Stimulated activated CD4-positive, alpha-beta T cell treated with anti-CD3 and anti-CD28 coated beads, TNF-alpha, amount 100 ng/mL, for 4 hours (primary cell): ENCODE results near the gene C14orf119.
"Not testable (repeated sequence)": the region's sequence is repeated elsewhere in the genome, so short reads cannot be mapped to it uniquely, and the experiment has no call there.

Experiments used
- DNase-seq, 3 experiments: peaks; one replicate each; pipeline ENCODE4 v3.0.0-alpha.2; 2020; ENCODE audit warnings: low read depth in 3 of 3

The C14orf119 gene

DNA sequence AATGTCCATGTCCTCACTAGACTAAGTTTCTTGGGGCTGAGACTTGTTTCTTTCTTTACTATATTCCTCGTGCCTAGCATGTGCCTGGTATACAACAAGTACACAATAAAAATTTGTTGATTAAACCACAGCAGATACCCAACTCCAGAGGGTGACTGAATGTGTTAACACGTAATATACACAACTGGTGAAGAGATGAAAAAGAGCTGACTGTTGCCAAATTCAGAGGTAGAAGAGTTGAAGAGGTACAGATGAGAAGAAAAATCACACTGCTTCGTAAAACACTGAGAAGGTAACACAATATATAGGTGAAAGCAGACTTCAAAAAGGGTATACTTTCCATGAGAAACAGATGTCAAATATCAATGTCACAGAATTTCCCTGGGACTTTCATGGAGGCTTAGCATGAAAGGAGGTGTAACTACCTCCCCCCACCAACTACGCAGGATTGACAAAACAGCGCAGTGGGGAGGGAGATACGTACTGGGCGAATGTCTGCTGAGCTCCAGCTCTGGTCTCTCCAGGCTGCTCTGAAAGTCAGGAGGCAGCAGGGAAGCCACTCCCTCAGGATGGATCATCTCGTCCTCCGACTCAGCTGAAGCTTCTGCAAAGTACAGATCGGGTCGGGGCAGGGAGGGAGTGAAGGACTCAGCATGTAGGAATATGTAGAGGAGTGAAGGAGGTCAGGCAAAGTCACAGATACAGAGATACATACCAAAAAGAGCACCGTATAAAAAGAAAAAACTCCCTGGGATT lies 5.6 kb upstream of the C14orf119 start:
- no peak for DNase-seq

- DNase-seq: no peak
These were observed 5.1 kb upstream of the C14orf119 start for GRCh38 chr14:23090254-23090636.

GRCh38 chr14:23091294-23092225 lies 3.7 kb upstream of the C14orf119 start:
- no peak for DNase-seq

DNA sequence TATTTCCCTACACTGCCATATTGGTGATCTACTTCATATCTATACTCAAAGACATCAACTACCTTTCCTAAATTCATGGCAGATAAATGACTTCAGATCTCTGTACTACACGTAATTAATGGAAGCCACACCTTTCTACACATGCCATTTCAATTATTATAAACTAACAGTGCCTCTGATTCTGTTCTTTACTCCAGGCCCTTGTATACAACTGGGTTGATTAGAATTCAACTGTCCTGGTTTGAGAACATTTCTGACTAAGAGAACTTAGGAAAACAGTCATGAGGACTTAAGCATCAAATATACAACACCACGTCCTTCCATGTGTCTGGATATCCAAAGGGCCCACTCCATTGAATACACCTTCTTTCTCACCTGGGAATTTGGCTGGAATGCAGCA lies 2.2 kb upstream of the C14orf119 start:
- DNase-seq: no peak

DNA sequence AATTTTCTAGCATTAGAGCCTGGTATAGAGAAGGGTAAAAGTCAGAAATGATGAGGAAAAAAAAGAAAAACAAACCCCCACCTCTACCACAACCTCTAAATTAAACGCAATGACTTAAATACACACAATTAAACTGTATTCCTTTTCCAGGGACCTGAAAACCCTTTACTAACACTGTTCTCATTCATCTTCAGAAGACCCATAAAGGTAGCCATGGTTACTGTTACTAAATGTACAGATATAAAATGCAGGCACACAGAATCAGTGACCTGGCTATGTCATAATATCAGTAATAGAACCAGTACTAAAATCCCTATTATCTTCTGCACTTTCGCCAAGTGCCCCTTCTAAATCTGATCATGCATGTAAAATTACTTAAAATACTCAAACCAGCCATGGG lies 1.8 kb upstream of the C14orf119 start:
- no peak for DNase-seq

- DNase-seq: no peak
These were observed 1.2 kb upstream of the C14orf119 start for GRCh38 chr14:23093991-23094665.

DNA sequence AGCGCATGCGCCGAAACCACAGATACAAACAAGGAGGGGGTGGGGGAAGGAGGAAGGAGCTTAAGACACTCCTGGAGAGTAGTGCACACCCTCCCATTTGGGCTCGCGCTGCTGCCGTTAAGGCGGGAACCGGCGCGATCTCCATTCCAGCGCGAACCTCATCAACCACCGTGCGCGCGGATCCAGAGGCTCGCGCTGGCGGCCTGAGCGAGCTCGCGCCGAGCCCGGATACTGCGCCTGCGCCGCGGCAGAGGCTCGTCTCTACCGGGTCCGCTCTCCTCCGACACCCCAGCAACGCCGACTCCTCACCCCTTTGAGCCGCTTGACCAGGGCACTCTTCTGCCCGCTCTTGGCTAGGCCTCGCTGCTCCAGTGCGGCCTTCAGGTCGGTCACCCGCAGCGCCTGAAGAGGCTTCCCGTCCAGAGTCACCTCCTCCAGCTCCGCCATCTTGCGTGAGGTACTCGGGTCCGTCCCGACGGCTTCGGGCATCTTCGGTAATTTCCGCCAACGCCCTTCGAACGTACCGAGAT lies 574 bp upstream of the C14orf119 start, which contains the start of gene ACIN1:
ACIN1 (minus strand) TSS at position 471 of the 530 bp plus-strand sequence; CDS start at position 447, 24 bp downstream.
- peak; percentile 57 to 99 (median 99) for DNase-seq

GRCh38 chr14:23097786-23098185 lies 2.5 kb downstream of the C14orf119 start:
- DNase-seq: no peak

DNA sequence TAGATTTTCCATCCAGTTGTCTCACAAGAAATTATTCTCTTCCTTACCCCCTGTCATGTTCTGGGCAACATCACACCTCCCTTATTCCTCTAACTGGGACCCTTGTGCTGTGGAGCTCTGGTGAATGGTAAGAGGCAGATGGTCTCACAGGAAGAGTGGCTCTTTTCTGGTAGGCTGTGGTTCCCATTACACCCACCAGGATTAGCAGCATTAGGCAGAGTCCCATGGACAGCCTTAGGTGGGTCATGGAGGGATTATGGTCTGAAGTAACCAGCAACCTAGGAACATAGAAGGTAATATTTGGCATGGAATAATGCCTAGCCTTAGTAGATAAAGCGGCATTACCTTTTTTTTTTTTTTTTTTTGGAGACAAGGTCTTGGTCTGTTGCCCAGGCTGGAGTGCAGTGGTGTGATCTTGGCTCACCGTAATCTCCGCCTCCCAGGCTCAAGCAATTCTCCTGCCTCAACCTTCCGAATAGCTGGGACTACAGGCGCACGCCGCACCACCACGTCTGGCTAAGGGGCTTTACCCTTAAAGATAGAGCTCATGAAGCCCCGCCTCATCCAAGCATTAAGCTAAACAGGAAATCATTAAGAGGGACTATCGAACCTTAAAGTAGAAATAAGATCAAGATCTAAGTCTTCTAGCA lies 4.0 kb downstream of the C14orf119 start:
- DNase-seq: no peak

GRCh38 chr14:23101213-23101970 lies 6.1 kb downstream of the C14orf119 start:
- no peak for DNase-seq

- DNase-seq: no peak
These were observed 6.8 kb downstream of the C14orf119 start for GRCh38 chr14:23101986-23102625.

GRCh38 chr14:23102801-23103200 lies 7.5 kb downstream of the C14orf119 start:
- DNase-seq: no peak

GRCh38 chr14:23103581-23103980 lies 8.3 kb downstream of the C14orf119 start:
- DNase-seq: no peak

GRCh38 chr14:23104070-23104590 lies 8.8 kb downstream of the C14orf119 start:
- DNase-seq: no peak

GRCh38 chr14:23104591-23105347 lies 9.5 kb downstream of the C14orf119 start, which contains the start of gene CIROP:
Gene CIROP (minus strand): TSS chr14:23104989. CDS start chr14:23104920, 69 bp downstream.
- no peak for DNase-seq

DNA sequence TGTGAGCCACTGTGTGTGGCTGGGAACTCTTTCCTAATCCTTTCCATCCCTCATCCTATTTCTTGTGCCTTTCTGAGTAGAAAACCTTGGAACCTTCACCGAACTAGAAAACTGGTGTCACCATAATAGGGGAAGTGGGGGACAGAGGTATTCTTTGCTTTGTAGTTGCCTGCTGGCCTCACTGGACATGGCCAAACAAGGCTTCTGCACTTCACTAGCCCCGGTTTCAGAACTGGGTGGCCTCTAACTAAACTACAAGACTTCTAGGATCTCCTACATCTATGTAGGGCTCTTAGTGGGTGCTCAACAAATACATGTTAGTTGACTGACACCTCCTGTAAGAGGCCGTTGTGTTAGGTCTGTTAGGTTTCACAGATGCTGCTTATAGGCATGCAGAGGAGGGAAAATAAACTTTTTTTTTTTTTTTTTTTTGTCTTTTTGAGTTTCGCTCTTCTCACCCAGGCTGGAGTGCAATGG lies 10.1 kb downstream of the C14orf119 start:
- DNase-seq: no peak

- no peak for DNase-seq
These were observed 11.4 kb downstream of the C14orf119 start for GRCh38 chr14:23106747-23107045.

GRCh38 chr14:23107620-23108019 lies 12.3 kb downstream of the C14orf119 start:
- DNase-seq: not testable (repeated sequence)

DNA sequence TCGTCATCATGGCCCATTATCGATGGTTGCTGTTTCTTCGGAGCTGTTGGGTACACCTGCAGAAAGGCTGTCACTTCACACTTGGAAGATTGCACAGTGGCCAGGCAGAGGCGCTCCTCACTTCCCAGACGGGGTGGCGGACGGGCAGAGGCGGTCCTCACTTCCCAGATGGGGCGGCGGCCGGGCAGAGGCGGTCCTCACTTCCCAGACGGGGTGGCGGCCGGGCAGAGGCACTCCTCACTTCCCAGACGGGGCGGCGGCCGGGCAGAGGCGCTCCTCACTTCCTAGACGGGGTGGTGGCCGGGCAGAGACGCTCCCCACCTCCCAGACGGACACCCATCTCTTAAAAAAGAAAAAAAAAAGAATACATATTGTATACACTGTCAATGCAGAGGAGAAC lies 12.9 kb downstream of the C14orf119 start:
- DNase-seq: not testable (repeated sequence)
